AG04449 (cell line): ENCODE data around the gene ENGASE.

ENCODE experiments used
- CTCF ChIA-PET: fragments of 350-600 bp; formaldehyde crosslinking; extraction: SDS; loops from one replicate; lab custom pipeline; 2021; ENCODE audit warnings: antibody characterized with exemption; lab: Yijun Ruan, JAX
- POLR2A ChIA-PET: fragments of 400-600, 350-600 bp; formaldehyde crosslinking; extraction: SDS; loops from one replicate; lab custom pipeline; 2020; ENCODE audit warnings: antibody characterized with exemption, inconsistent platforms; lab: Yijun Ruan, JAX
- DNase-seq: peaks from one replicate; pipeline ENCODE4 v3.0.0-alpha.2; 2010; ENCODE audit warnings: low read depth, low spot score
- H3K4me3 ChIP-seq: 2 replicates; pipeline ENCODE4 v1.5.1; 2011; ENCODE audit warnings: low read depth, mild to moderate bottlenecking, control low read depth, low read length
- CTCF ChIP-seq: IDR thresholded peaks from one replicate; pipeline ENCODE4 v1.5.1; 2011; ENCODE audit warnings: mild to moderate bottlenecking, moderate library complexity, low read length, control low read depth, inconsistent platforms; ENCODE audit not compliant: insufficient read depth; ENCODE audit errors: missing control alignments

The ENGASE gene

GRCh38 chr17:79065105-79065670 lies 9.4 kb upstream of the ENGASE start:
- DNase-seq: no peak
- ChIA-PET CTCF (interaction anchor here (0.7 to 4.6 kb wide), 19 partner anchors 9 to 644 kb away, joined by 3 to 36 read pairs (median 5); partner anchors contain the start of gene ENGASE), POLR2A (no interaction called here)
- H3K4me3 ChIP-seq: no peak overlapping the region
- TF ChIP-seq CTCF: peak; percentile 40

- no peak for TF ChIP-seq CTCF
- CTCF ChIA-PET: interaction anchor here (0.6 to 4.6 kb wide), 8 partner anchors 13 to 334 kb away, joined by 3 to 34 read pairs (median 5); no protein-coding TSS in a partner anchor
- POLR2A ChIA-PET: no interaction called here
- no peak overlapping the region for H3K4me3 ChIP-seq
- DNase-seq: no peak
These were observed 7.7 kb upstream of the ENGASE start for GRCh38 chr17:79066963-79067362.

GRCh38 chr17:79070266-79070880 lies 4.3 kb upstream of the ENGASE start:
- POLR2A ChIA-PET: no interaction called here
- no peak for TF ChIP-seq CTCF
- no peak overlapping the region for H3K4me3 ChIP-seq
- CTCF ChIA-PET: interaction anchor here (1.1 to 6.2 kb wide), 4 partner anchors 13 to 321 kb away, joined by 3 to 54 read pairs (median 7); no protein-coding TSS in a partner anchor
- DNase-seq: no peak

- TF ChIP-seq CTCF: no peak
- ChIA-PET POLR2A (interaction anchor here (0.6 kb wide), 1 partner anchor 1325 kb away, joined by 3 read pairs; no protein-coding TSS in a partner anchor), CTCF (interaction anchor here (1.5 to 6.2 kb wide), 4 partner anchors 12 to 323 kb away, joined by 7 to 54 read pairs (median 10); no protein-coding TSS in a partner anchor)
- H3K4me3 ChIP-seq: no peak overlapping the region
- DNase-seq: no peak
These were observed 3.4 kb upstream of the ENGASE start for GRCh38 chr17:79071161-79071740.

GRCh38 chr17:79072544-79072943 lies 2.1 kb upstream of the ENGASE start:
- TF ChIP-seq CTCF: no peak
- ChIA-PET CTCF (interaction anchor here (0.9 to 6.2 kb wide), 12 partner anchors 8 to 321 kb away, joined by 3 to 54 read pairs (median 8); no protein-coding TSS in a partner anchor), POLR2A (no interaction called here)
- DNase-seq: no peak
- H3K4me3 ChIP-seq: no peak overlapping the region
